ENCODE results near the gene SLC32A1.

The SLC32A1 gene

DNA sequence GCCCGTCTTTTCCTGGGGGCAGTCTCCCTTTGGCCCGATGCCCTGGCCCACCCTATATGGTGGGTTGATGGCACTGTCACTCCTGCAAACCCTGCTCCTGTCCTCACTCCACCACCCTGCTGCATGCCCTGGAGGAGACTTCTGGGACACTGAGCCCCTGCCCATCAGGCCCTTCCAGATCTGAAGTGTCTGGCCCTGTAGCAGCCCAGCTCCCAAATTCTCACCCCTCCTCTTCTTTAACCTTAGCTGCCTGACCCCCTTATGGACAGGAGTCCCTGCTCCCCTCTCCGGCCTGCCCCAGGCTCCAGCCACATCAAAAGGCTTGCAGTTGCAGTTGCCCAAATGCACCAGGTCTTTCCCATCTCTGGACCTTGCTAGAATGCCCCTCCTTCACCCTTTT lies 20.8 kb upstream of the SLC32A1 start:
- in situ Hi-C loops (cut with MboI; ENCODE audit: low pct_unique_long_range_greater_than_20kb, low sequenced_read_pairs, unreplicated experiment): no loop called here
- DNase-seq (ENCODE audit: low spot score): no peak
- TF ChIP-seq, protein P1, sequence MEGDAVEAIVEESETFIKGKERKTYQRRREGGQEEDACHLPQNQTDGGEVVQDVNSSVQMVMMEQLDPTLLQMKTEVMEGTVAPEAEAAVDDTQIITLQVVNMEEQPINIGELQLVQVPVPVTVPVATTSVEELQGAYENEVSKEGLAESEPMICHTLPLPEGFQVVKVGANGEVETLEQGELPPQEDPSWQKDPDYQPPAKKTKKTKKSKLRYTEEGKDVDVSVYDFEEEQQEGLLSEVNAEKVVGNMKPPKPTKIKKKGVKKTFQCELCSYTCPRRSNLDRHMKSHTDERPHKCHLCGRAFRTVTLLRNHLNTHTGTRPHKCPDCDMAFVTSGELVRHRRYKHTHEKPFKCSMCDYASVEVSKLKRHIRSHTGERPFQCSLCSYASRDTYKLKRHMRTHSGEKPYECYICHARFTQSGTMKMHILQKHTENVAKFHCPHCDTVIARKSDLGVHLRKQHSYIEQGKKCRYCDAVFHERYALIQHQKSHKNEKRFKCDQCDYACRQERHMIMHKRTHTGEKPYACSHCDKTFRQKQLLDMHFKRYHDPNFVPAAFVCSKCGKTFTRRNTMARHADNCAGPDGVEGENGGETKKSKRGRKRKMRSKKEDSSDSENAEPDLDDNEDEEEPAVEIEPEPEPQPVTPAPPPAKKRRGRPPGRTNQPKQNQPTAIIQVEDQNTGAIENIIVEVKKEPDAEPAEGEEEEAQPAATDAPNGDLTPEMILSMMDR (IDR thresholded peaks at IDR 0.05; ENCODE audit: extremely low read depth, insufficient read depth, missing control alignments): no peak

DNA sequence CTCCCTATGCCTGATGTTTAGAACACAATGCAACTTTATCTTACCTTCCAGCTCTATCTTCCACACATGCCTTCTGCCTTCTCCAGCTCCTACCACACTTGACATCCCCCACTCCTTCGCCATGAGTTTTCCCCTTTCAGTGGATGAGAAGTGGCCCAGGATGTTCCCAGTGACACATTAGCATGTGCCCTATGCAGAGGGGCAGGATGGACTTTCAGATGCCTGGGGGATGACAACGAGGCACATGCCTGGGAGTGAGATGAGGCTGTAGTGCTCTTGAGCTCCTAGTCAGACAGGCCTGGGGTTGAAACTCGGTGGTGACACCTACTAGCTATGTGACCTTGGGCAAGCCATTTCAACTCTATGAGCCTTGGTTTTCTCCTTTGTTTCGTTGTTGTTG lies 20.1 kb upstream of the SLC32A1 start:
- TF ChIP-seq, protein P1 (IDR thresholded peaks at IDR 0.05; ENCODE audit: extremely low read depth, insufficient read depth, missing control alignments): no peak
- in situ Hi-C loops (cut with MboI; ENCODE audit: low pct_unique_long_range_greater_than_20kb, low sequenced_read_pairs, unreplicated experiment): no loop called here
- DNase-seq (ENCODE audit: low spot score): no peak

DNA sequence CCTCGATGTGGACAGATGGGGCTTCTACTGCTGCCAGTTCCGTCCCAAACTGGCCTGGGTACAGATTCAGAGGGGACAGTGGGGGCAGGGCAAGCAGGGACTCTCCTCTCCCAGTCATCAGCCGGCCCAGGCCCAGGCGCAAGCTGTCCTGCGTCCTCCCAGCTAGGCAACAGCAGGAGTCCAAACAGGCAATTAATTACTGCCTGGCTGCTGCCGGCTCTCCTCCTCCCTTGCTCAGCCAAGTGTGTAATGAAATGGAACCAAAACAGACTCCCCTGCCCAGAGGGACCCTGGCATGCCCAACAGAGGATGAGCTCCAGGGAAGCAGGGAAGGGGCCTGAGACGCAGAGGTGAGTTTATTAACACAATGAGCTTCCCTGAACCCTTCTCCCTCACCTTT lies 17.8 kb upstream of the SLC32A1 start:
- TF ChIP-seq, protein P1 (IDR thresholded peaks at IDR 0.05; ENCODE audit: extremely low read depth, insufficient read depth, missing control alignments): no peak
- DNase-seq (ENCODE audit: low spot score): no peak
- in situ Hi-C loops (cut with MboI; ENCODE audit: low pct_unique_long_range_greater_than_20kb, low sequenced_read_pairs, unreplicated experiment): no loop called here

DNA sequence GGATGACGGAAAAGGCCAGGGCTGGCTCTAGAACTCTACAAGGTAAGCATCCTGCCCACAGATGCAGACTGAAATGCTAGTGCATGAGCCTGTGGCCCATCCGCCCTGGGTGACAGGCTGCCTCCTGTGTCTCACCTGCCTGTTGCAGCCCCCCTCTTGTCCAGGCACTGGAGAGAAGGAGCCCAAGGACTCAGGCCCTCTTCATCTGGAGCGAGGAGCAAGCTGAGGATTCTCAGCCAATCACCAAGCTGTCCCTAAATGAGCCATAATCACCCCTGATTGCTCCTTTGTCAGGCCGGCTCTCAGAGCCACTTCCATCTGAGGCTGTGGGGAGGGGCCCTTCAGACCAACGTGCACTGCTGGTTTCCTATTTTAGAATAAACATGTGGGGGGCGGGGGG lies 10.0 kb upstream of the SLC32A1 start:
- no peak for DNase-seq (ENCODE audit: low spot score)
- in situ Hi-C loops (cut with MboI; ENCODE audit: low pct_unique_long_range_greater_than_20kb, low sequenced_read_pairs, unreplicated experiment): no loop called here
- TF ChIP-seq, protein P1 (IDR thresholded peaks at IDR 0.05; ENCODE audit: extremely low read depth, insufficient read depth, missing control alignments): no peak

DNA sequence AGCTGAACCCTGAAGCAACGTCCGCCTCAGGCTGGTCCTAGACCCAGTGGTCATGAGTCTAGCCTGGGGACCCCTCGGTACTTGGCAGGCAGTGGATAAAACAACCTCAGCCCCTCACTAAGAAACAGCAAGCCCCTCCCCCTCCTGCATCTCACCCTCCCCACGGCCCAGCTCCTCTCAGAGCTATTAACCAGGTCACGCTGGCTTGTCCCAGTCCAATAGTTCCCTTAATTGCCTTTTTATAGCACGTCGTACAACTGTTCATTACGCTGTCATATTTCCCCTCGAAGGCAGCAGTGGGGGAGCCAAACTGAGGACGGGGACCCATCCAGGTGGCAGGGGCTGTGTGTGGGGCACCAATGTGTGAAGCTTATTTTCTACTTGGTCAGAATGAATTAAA lies 8.6 kb upstream of the SLC32A1 start:
- TF ChIP-seq, protein P1 (IDR thresholded peaks at IDR 0.05; ENCODE audit: extremely low read depth, insufficient read depth, missing control alignments): no peak
- in situ Hi-C loops (cut with MboI; ENCODE audit: low pct_unique_long_range_greater_than_20kb, low sequenced_read_pairs, unreplicated experiment): no loop called here
- no peak for DNase-seq (ENCODE audit: low spot score)

DNA sequence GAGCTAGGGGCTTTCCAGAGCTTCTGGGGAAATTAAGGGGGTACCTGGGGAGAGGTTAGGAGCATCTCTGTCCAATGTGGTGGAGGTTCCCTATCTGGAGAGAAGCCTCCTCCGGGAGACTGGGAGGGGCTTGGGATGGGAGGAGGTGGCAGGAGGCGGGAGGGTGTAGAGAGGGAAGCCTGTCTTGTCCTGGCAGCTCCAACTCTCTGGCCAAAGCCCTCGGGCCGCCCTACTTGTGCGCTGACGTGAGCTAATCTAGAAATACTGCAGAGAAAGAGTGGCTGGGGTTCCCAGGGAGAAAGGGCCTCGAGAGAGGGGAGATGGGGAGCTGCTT lies 1.6 kb upstream of the SLC32A1 start:
- in situ Hi-C loops (cut with MboI; ENCODE audit: low pct_unique_long_range_greater_than_20kb, low sequenced_read_pairs, unreplicated experiment): no loop called here

More for the DNA sequence above, 1.6 kb upstream of the SLC32A1 start:
- TF ChIP-seq, protein P1 (IDR thresholded peaks at IDR 0.05; ENCODE audit: extremely low read depth, insufficient read depth, missing control alignments): no peak
- no peak for DNase-seq (ENCODE audit: low spot score)
